HepG2 (cell line): ENCODE measurements around the gene STARD13. TPM values are rescaled to one million over a fixed set of nuclear protein-coding genes. Genes with fewer than 3 reads are reported as not detected.

ENCODE experiments used
- ARID4A ChIP-seq: sonication (generic); formaldehyde crosslinking; IDR thresholded peaks from 2 replicates; pipeline ENCODE4 v1.5.0; 2020; ENCODE audit warnings: mild to moderate bottlenecking, missing genetic modification reagents, borderline replicate concordance
- ASH2L ChIP-seq: fragments of 300-600, 200-600 bp; sonication (generic); IDR thresholded peaks from 2 replicates; pipeline ENCODE4 v1.7.0; 2017; ENCODE audit warnings: low read depth, mild to moderate bottlenecking, moderate library complexity, mixed read lengths, low read length; ENCODE audit not compliant: insufficient read length
- ATF4 ChIP-seq, 2 experiments: fragments of 450-650 bp in 1 of 2; sonication (generic) in 1 of 2; formaldehyde crosslinking; IDR thresholded peaks; 2 replicates each; pipeline versions ENCODE4 v1.5.0 to v1.8.0; 2020 to 2022; ENCODE audit warnings: mild to moderate bottlenecking in 1 of 2, missing genetic modification reagents in 1 of 2
- FOXK2 ChIP-seq: fragments of 450-650 bp; IDR thresholded peaks from 2 replicates; pipeline ENCODE4 v1.6.1; 2016
- FOXP1 ChIP-seq, 2 experiments: fragments of 450-650 bp in 1 of 2; IDR thresholded peaks; 2 replicates each; pipeline ENCODE4 v1.6.1; 2017 to 2018; ENCODE audit warnings: antibody characterized with exemption in 1 of 2
- HMGA1 ChIP-seq: sonication (generic); formaldehyde crosslinking; conservative IDR thresholded peaks from 2 replicates; pipeline ENCODE4 v1.4.0; 2020; ENCODE audit warnings: missing genetic modification reagents
- MTERF4 ChIP-seq: sonication (generic); formaldehyde crosslinking; IDR thresholded peaks from 2 replicates; pipeline ENCODE4 v1.8.0; 2023; ENCODE audit warnings: mild to moderate bottlenecking, missing genetic modification reagents
- NR2F6 ChIP-seq, 2 experiments: IDR thresholded peaks; 2 replicates each; pipeline ENCODE4 v1.6.1; 2016; ENCODE audit warnings: antibody characterized with exemption in 1 of 2, mild to moderate bottlenecking in 1 of 2
- PATZ1 ChIP-seq: sonication (generic); formaldehyde crosslinking; IDR thresholded peaks from 2 replicates; pipeline ENCODE4 v1.4.0; 2020; ENCODE audit warnings: missing genetic modification reagents
- PHF20 ChIP-seq: sonication (generic); formaldehyde crosslinking; IDR thresholded peaks from 2 replicates; pipeline ENCODE4 v1.5.0; 2020; ENCODE audit warnings: mild to moderate bottlenecking, missing genetic modification reagents
- TFDP1 ChIP-seq: IDR thresholded peaks from 2 replicates; pipeline ENCODE4 v1.6.1; 2016; ENCODE audit warnings: missing compliant biosample characterization, missing genetic modification reagents, borderline replicate concordance
- ZBTB46 ChIP-seq: sonication (generic); formaldehyde crosslinking; IDR thresholded peaks from 2 replicates; pipeline ENCODE4 v1.4.0; 2020; ENCODE audit warnings: mild to moderate bottlenecking, missing genetic modification reagents, borderline replicate concordance
- ZFP36L1 ChIP-seq: sonication (generic); formaldehyde crosslinking; IDR thresholded peaks from 2 replicates; pipeline ENCODE4 v1.8.0; 2022; ENCODE audit warnings: mild to moderate bottlenecking, missing genetic modification reagents, moderate library complexity
- ZMYM2 ChIP-seq: sonication (generic); formaldehyde crosslinking; IDR thresholded peaks from 2 replicates; pipeline ENCODE4 v1.8.0; 2022; ENCODE audit warnings: mild to moderate bottlenecking, missing genetic modification reagents
- ZNF232 ChIP-seq: sonication (generic); formaldehyde crosslinking; IDR thresholded peaks from 2 replicates; pipeline ENCODE4 v1.4.0; 2020; ENCODE audit warnings: missing genetic modification reagents, borderline replicate concordance
- ZNF292 ChIP-seq: sonication (generic); formaldehyde crosslinking; IDR thresholded peaks from 2 replicates; pipeline ENCODE4 v1.8.1; 2022; ENCODE audit warnings: mild to moderate bottlenecking, low read depth, missing genetic modification reagents, borderline replicate concordance
- ZNF598 ChIP-seq: sonication (generic); formaldehyde crosslinking; IDR thresholded peaks from 2 replicates; pipeline ENCODE4 v1.5.1; 2020; ENCODE audit warnings: mild to moderate bottlenecking, missing genetic modification reagents, borderline replicate concordance
- polyA plus RNA-seq, 8 experiments: library from polyadenylated mRNA; depleted of rRNA in 3 of 8; stranded (reverse) in 7 of 8; unstranded in 1 of 8; fragments of >200 nt; fragmentation: Illumina TruSeq in 4 of 8; extraction: Trizol in 4 of 8; gene quantifications; 2 replicates each; pipeline versions ENCODE4 v1.2.1 to v1.2.3, GENCODE V29; 2011 to 2016; ENCODE audit warnings: low read depth in 4 of 8, missing spikeins in 1 of 8, mixed read lengths in 1 of 8; ENCODE audit not compliant: insufficient read depth in 1 of 8
- total RNA-seq, 5 experiments: library from RNA; depleted of rRNA; stranded (reverse); fragments of >200 nt; fragmentation: Illumina TruSeq; extraction: Trizol; gene quantifications; 2 replicates each; pipeline ENCODE4 v1.2.3, GENCODE V29; 2016; ENCODE audit warnings: low read depth in 1 of 5

STARD13 gene
- total and polyA plus RNA-seq, 2 of the 13 experiments (the other 11 are each of a cell fraction or from before 2014, with no cell fraction given): 12.8 to 14.3 TPM

- TF ChIP-seq ZBTB46 (CRISPR knock-in tag) (no peak), FOXP1 (IDR thresholded peaks at IDR 0.05) (no peak), FOXP1 (CRISPR knock-in tag; IDR thresholded peaks at IDR 0.05) (peak; percentile 50; the same call in 1 of the 2 replicates), HMGA1 (CRISPR knock-in tag) (no peak), MTERF4 (CRISPR knock-in tag) (no peak), ATF4 (CRISPR knock-in tag; IDR thresholded peaks at IDR 0.05) (no peak), ZMYM2 (CRISPR knock-in tag) (no peak), ASH2L (no peak), ZNF232 (0 out of 2 replicates have a peak, but pooled peaks have one; percentile 63), ARID4A (CRISPR knock-in tag) (no peak; the same call in 1 of the 2 replicates), ZFP36L1 (CRISPR knock-in tag) (no peak), ZNF292 (CRISPR knock-in tag) (0 out of 2 replicates have a peak, but pooled peaks have one; percentile 32), ZNF598 (CRISPR knock-in tag) (no peak), FOXK2 (0 out of 2 replicates have a peak, but pooled peaks have one; percentile 16), PATZ1 (peak; percentile 68; the same call in 1 of the 2 replicates), TFDP1 (CRISPR knock-in tag) (peak; percentile 14; the same call in 1 of the 2 replicates), NR2F6 (IDR thresholded peaks at IDR 0.05) (no peak), NR2F6 (CRISPR knock-in tag; IDR thresholded peaks at IDR 0.05) (0 out of 2 replicates have a peak, but pooled peaks have one; percentile 21), PHF20 (CRISPR knock-in tag) (no peak)
Observed at GRCh38 chr13:33258808-33259193, 26.8 kb downstream of the STARD13 start (continued).
